H9 (cell line): ENCODE results near the gene TLDC2. TPM values are rescaled to one million over a fixed set of nuclear protein-coding genes. Genes with fewer than 3 reads are reported as not detected.

Experiments used
- DNase-seq: peaks from one replicate; pipeline ENCODE4 v3.0.0-alpha.2; 2017
- H2AFZ ChIP-seq: one replicate; pipeline ENCODE4 v1.6.1; 2013; ENCODE audit warnings: mild to moderate bottlenecking, low read length, control low read depth, moderate library complexity
- H2AK5ac ChIP-seq: 2 replicates; pipeline ENCODE4 v1.6.1; 2013; ENCODE audit warnings: low read length, control low read depth, mixed read lengths; ENCODE audit not compliant: insufficient read length
- H2BK120ac ChIP-seq: one replicate; pipeline ENCODE4 v1.6.1; 2013; ENCODE audit warnings: low read depth, mild to moderate bottlenecking, low read length, control low read depth, inconsistent platforms; ENCODE audit not compliant: poor library complexity, severe bottlenecking
- H2BK12ac ChIP-seq: 2 replicates; pipeline ENCODE4 v1.6.1; 2013; ENCODE audit warnings: low read length, control low read depth, mixed read lengths, low read depth; ENCODE audit not compliant: insufficient read length
- H2BK15ac ChIP-seq: 2 replicates; pipeline ENCODE4 v1.6.1; 2013; ENCODE audit warnings: low read depth, low read length, control low read depth
- H2BK20ac ChIP-seq: one replicate; pipeline ENCODE4 v1.6.1; 2013; ENCODE audit warnings: low read depth, mild to moderate bottlenecking, low read length, control low read depth, inconsistent platforms; ENCODE audit not compliant: poor library complexity, severe bottlenecking
- H2BK5ac ChIP-seq: 2 replicates; pipeline ENCODE4 v1.6.1; 2013; ENCODE audit warnings: low read length, control low read depth, mixed read lengths; ENCODE audit not compliant: insufficient read length
- H3K14ac ChIP-seq: 2 replicates; pipeline ENCODE4 v1.6.1; 2013; ENCODE audit warnings: low read length, control low read depth; ENCODE audit not compliant: insufficient read depth
- H3K18ac ChIP-seq: 2 replicates; pipeline ENCODE4 v1.6.1; 2013; ENCODE audit warnings: low read depth, mild to moderate bottlenecking, mixed read lengths, low read length, control low read depth; ENCODE audit not compliant: insufficient read length
- H3K23ac ChIP-seq: 2 replicates; pipeline ENCODE4 v1.6.1; 2013; ENCODE audit warnings: low read length, control low read depth, mixed read lengths, low read depth; ENCODE audit not compliant: insufficient read length
- H3K23me2 ChIP-seq: 2 replicates; pipeline ENCODE4 v1.6.1; 2013; ENCODE audit warnings: low read depth, mild to moderate bottlenecking, mixed read lengths, low read length, control low read depth; ENCODE audit not compliant: insufficient read length, poor library complexity, severe bottlenecking
- H3K27ac ChIP-seq: 2 replicates; pipeline ENCODE4 v1.5.1; 2013; ENCODE audit warnings: low read length, control low read depth, mixed read lengths, low read depth; ENCODE audit not compliant: insufficient read length
- H3K27me3 ChIP-seq: 2 replicates; pipeline ENCODE4 v1.6.1; 2013; ENCODE audit warnings: low read length, control low read depth, inconsistent platforms; ENCODE audit not compliant: insufficient read depth
- H3K4ac ChIP-seq: 2 replicates; pipeline ENCODE4 v1.6.1; 2013; ENCODE audit warnings: low read depth, mild to moderate bottlenecking, control low read depth, inconsistent platforms, low read length, moderate library complexity
- H3K4me1 ChIP-seq: 2 replicates; pipeline ENCODE4 v1.6.1; 2013; ENCODE audit warnings: low read length, control low read depth, inconsistent platforms; ENCODE audit not compliant: insufficient read depth
- H3K4me2 ChIP-seq: 2 replicates; pipeline ENCODE4 v1.6.1; 2013; ENCODE audit warnings: low read length, control low read depth, mixed read lengths; ENCODE audit not compliant: insufficient read length, insufficient read depth
- H3K56ac ChIP-seq: 2 replicates; pipeline ENCODE4 v1.6.1; 2013; ENCODE audit warnings: low read depth, mild to moderate bottlenecking, mixed read lengths, low read length, control low read depth; ENCODE audit not compliant: insufficient read length
- H3K79me1 ChIP-seq: 2 replicates; pipeline ENCODE4 v1.6.1; 2013; ENCODE audit warnings: low read depth, mild to moderate bottlenecking, moderate library complexity, low read length, control low read depth, inconsistent platforms; ENCODE audit not compliant: insufficient read depth, poor library complexity, severe bottlenecking
- H3K79me2 ChIP-seq: 2 replicates; pipeline ENCODE4 v1.6.1; 2013; ENCODE audit warnings: low read length, control low read depth, inconsistent platforms; ENCODE audit not compliant: insufficient read depth
- H3K9ac ChIP-seq: 2 replicates; pipeline ENCODE4 v1.6.1; 2013; ENCODE audit warnings: low read length, control low read depth, mixed read lengths; ENCODE audit not compliant: insufficient read length; ENCODE audit errors: extremely low read depth
- H3K9me3 ChIP-seq: one replicate; pipeline ENCODE4 v1.6.1; 2013; ENCODE audit warnings: low read depth, low read length, inconsistent platforms; ENCODE audit not compliant: control insufficient read depth
- H3T11ph ChIP-seq: one replicate; pipeline ENCODE4 v1.6.1; 2013; ENCODE audit warnings: mild to moderate bottlenecking, low read length, control low read depth, inconsistent platforms
- H4K20me1 ChIP-seq: one replicate; pipeline ENCODE4 v1.6.1; 2013; ENCODE audit not compliant: control insufficient read depth, insufficient read length, insufficient read depth
- H4K5ac ChIP-seq: 2 replicates; pipeline ENCODE4 v1.6.1; 2013; ENCODE audit warnings: low read depth, mild to moderate bottlenecking, mixed read lengths, low read length, control low read depth; ENCODE audit not compliant: insufficient read length
- H4K8ac ChIP-seq: replicated peaks from 2 replicates; pipeline ENCODE4 v1.6.1; 2013; ENCODE audit warnings: low read length, control low read depth, mixed read lengths, low read depth; ENCODE audit not compliant: insufficient read length
- H4K91ac ChIP-seq: 2 replicates; pipeline ENCODE4 v1.6.1; 2013; ENCODE audit warnings: low read depth, mild to moderate bottlenecking, moderate library complexity, mixed read lengths, low read length, control low read depth; ENCODE audit not compliant: insufficient read length
- H3K27ac Mint-ChIP-seq, 3 experiments: 2 replicates in 2 of 3; 3 replicates in 1 of 3; pipeline ENCODE4 v1.8.0; 2020 to 2021; ENCODE audit warnings: mixed read lengths in 3 of 3, mild to moderate bottlenecking in 1 of 3, moderate library complexity in 1 of 3
- H3K27me3 Mint-ChIP-seq: 2 replicates; pipeline ENCODE4 v1.8.0; 2021; ENCODE audit warnings: low read depth, mild to moderate bottlenecking, moderate library complexity, mixed read lengths
- H3K36me3 Mint-ChIP-seq, 3 experiments: 2 replicates in 2 of 3; 3 replicates in 1 of 3; pipeline ENCODE4 v1.8.0; 2020 to 2021; ENCODE audit warnings: low read depth in 3 of 3, mixed read lengths in 3 of 3; ENCODE audit not compliant: insufficient read depth in 1 of 3
- H3K4me1 Mint-ChIP-seq, 2 experiments: 2 replicates each; pipeline ENCODE4 v1.8.0; 2020; ENCODE audit warnings: mixed read lengths in 2 of 2
- H3K4me3 Mint-ChIP-seq, 2 experiments: 2 replicates in 1 of 2; 3 replicates in 1 of 2; pipeline ENCODE4 v1.8.0; 2020 to 2021; ENCODE audit warnings: mild to moderate bottlenecking in 2 of 2, mixed read lengths in 2 of 2, moderate library complexity in 1 of 2
- H3K9me3 Mint-ChIP-seq, 2 experiments: 2 replicates in 1 of 2; 3 replicates in 1 of 2; pipeline ENCODE4 v1.8.0; 2020; ENCODE audit warnings: mild to moderate bottlenecking in 2 of 2, mixed read lengths in 2 of 2, moderate library complexity in 1 of 2
- WGBS: extraction: QIAGEN DNeasy Blood & Tissue Kit; methylation state at CpG from one replicate; pipeline ENCODE4 v1.1.7; 2013; ENCODE audit warnings: missing lambda C conversion rate, low lambda C conversion rate, mixed read lengths; ENCODE audit not compliant: insufficient read length; ENCODE audit errors: extremely low coverage; 5-methylcytosine and 5-hydroxymethylcytosine counted together
- total RNA-seq: library from RNA; stranded (reverse); gene quantifications from 2 replicates; pipeline ENCODE4 v1.2.1, GENCODE V29; 2021
- TF ChIP-seq, protein P1 (sequence below): fragments of 200-600 bp; sonication (generic); conservative IDR thresholded peaks from 3 replicates; pipeline ENCODE4 v1.8.0; 2021; ENCODE audit warnings: antibody characterized with exemption, mild to moderate bottlenecking

The TLDC2 gene
- total RNA-seq, 1 experiment from 2014 or later: 0.11 TPM

GRCh38 chr20:36845288-36845971 is 30.5 kb upstream of the TLDC2 start:
- no peaks in the 10 kb centered on the region for H4K20me1 ChIP-seq
- no peaks in the 10 kb centered on the region for H3K79me2 ChIP-seq
- no peaks in the 10 kb centered on the region for H3K23me2 ChIP-seq
- TF ChIP-seq, protein P1, sequence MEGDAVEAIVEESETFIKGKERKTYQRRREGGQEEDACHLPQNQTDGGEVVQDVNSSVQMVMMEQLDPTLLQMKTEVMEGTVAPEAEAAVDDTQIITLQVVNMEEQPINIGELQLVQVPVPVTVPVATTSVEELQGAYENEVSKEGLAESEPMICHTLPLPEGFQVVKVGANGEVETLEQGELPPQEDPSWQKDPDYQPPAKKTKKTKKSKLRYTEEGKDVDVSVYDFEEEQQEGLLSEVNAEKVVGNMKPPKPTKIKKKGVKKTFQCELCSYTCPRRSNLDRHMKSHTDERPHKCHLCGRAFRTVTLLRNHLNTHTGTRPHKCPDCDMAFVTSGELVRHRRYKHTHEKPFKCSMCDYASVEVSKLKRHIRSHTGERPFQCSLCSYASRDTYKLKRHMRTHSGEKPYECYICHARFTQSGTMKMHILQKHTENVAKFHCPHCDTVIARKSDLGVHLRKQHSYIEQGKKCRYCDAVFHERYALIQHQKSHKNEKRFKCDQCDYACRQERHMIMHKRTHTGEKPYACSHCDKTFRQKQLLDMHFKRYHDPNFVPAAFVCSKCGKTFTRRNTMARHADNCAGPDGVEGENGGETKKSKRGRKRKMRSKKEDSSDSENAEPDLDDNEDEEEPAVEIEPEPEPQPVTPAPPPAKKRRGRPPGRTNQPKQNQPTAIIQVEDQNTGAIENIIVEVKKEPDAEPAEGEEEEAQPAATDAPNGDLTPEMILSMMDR: no peak
- H2BK15ac ChIP-seq: no peak overlapping the region
- H3K4me1 ChIP-seq: no peaks in the 10 kb centered on the region; the same call in 1 of the 2 replicates
- H3T11ph ChIP-seq: no peak overlapping the region
- no peak overlapping the region; the same call in 1 of the 2 replicates for H3K14ac ChIP-seq
- no peaks in the 10 kb centered on the region for H3K27me3 ChIP-seq
- H3K4me3 Mint-ChIP-seq: no peak overlapping the region
- DNase-seq: no peak
- H3K9ac ChIP-seq: no peak overlapping the region
- no peak overlapping the region for H3K4ac ChIP-seq
- H2AK5ac ChIP-seq: no peak overlapping the region
- no peaks in the 10 kb centered on the region for H3K9me3 ChIP-seq
- no peaks in the 10 kb centered on the region for H3K27me3 Mint-ChIP-seq
- H3K18ac ChIP-seq: no peak overlapping the region
- no peak overlapping the region for H3K23ac ChIP-seq
- no peak overlapping the region for H2AFZ ChIP-seq
- no peak overlapping the region for H2BK5ac ChIP-seq
- no peak overlapping the region for H2BK12ac ChIP-seq
- no CpG with 5 or more reads among the region's 10 CpGs for WGBS
- no peak overlapping the region for H4K91ac ChIP-seq
- H3K79me1 ChIP-seq: no peaks in the 10 kb centered on the region
- no peak overlapping the region for H3K4me2 ChIP-seq
- H3K36me3 Mint-ChIP-seq: peaks cover 0 to under 1% (median under 1%) of the 10 kb centered on the region in 3 experiments; a peak in 5 of 7 replicates
- no peaks in the 10 kb centered on the region for H3K9me3 Mint-ChIP-seq
- H3K27ac Mint-ChIP-seq: peak overlapping the region; percentile 27 to 67 (median 53); a peak in 3 of 7 replicates
- H4K5ac ChIP-seq: no peak overlapping the region
- H2BK120ac ChIP-seq: no peak overlapping the region
- peaks cover 31 to 38% of the 10 kb centered on the region in 2 experiments for H3K4me1 Mint-ChIP-seq
- no peak overlapping the region for H3K27ac ChIP-seq
- H4K8ac ChIP-seq: no peak overlapping the region
- H2BK20ac ChIP-seq: no peak overlapping the region
- no peak overlapping the region for H3K56ac ChIP-seq
